ENCODE measurements around the gene LNPK. TPM values are rescaled to one million over a fixed set of nuclear protein-coding genes. Genes with fewer than 3 reads are reported as not detected.
"Not testable (repeated sequence)": the region's sequence is repeated elsewhere in the genome, so short reads cannot be mapped to it uniquely, and the experiment has no call there.

LNPK gene
- total RNA-seq, 1 experiment from 2014 or later = 7.4 TPM

GRCh38 chr2:175981551-175981950 lies 20.5 kb downstream of the LNPK start:
- DNase-seq (ENCODE audit: low spot score) = no peak
- in situ Hi-C loops (cut with HindIII; ENCODE audit: low sequenced_read_pairs) = no loop called here

GRCh38 chr2:175976391-175977157 lies 25.5 kb downstream of the LNPK start:
- in situ Hi-C loops (cut with HindIII; ENCODE audit: low sequenced_read_pairs) = no loop called here
- DNase-seq (ENCODE audit: low spot score) = no peak

- DNase-seq (ENCODE audit: low spot score) = no peak
- in situ Hi-C loops (cut with HindIII; ENCODE audit: low sequenced_read_pairs) = no loop called here
Measured at GRCh38 chr2:175973373-175973772, 28.7 kb downstream of the LNPK start.

GRCh38 chr2:175966839-175967238 lies 35.2 kb downstream of the LNPK start:
- no peak for DNase-seq (ENCODE audit: low spot score)
- in situ Hi-C loops (cut with HindIII; ENCODE audit: low sequenced_read_pairs) = no loop called here

GRCh38 chr2:175965773-175966172 lies 36.3 kb downstream of the LNPK start:
- DNase-seq (ENCODE audit: low spot score) = no peak
- in situ Hi-C loops (cut with HindIII; ENCODE audit: low sequenced_read_pairs) = no loop called here

GRCh38 chr2:175964195-175964594 lies 37.9 kb downstream of the LNPK start:
- in situ Hi-C loops (cut with HindIII; ENCODE audit: low sequenced_read_pairs) = no loop called here
- no peak for DNase-seq (ENCODE audit: low spot score)

GRCh38 chr2:175963171-175963570 lies 38.9 kb downstream of the LNPK start:
- DNase-seq (ENCODE audit: low spot score); in situ Hi-C loops (cut with HindIII; ENCODE audit: low sequenced_read_pairs): not testable (repeated sequence)

GRCh38 chr2:175957845-175958244 lies 44.2 kb downstream of the LNPK start:
- in situ Hi-C loops (cut with HindIII; ENCODE audit: low sequenced_read_pairs) = no loop called here
- DNase-seq (ENCODE audit: low spot score) = no peak

- DNase-seq (ENCODE audit: low spot score) = no peak
- in situ Hi-C loops (cut with HindIII; ENCODE audit: low sequenced_read_pairs) = no loop called here
Measured at GRCh38 chr2:175955136-175955535, 46.9 kb downstream of the LNPK start.

GRCh38 chr2:175950512-175950911 lies 51.6 kb downstream of the LNPK start:
- DNase-seq (ENCODE audit: low spot score) = no peak
- in situ Hi-C loops (cut with HindIII; ENCODE audit: low sequenced_read_pairs) = no loop called here

- no peak for DNase-seq (ENCODE audit: low spot score)
- in situ Hi-C loops (cut with HindIII; ENCODE audit: low sequenced_read_pairs) = no loop called here
Measured at GRCh38 chr2:175948191-175948590, 53.9 kb downstream of the LNPK start.

GRCh38 chr2:175947073-175947472 lies 55.0 kb downstream of the LNPK start:
- in situ Hi-C loops (cut with HindIII; ENCODE audit: low sequenced_read_pairs) = no loop called here
- no peak for DNase-seq (ENCODE audit: low spot score)

- no peak for DNase-seq (ENCODE audit: low spot score)
- in situ Hi-C loops (cut with HindIII; ENCODE audit: low sequenced_read_pairs) = no loop called here
Measured at GRCh38 chr2:175941699-175942098, 60.4 kb downstream of the LNPK start.

- in situ Hi-C loops (cut with HindIII; ENCODE audit: low sequenced_read_pairs) = no loop called here
- DNase-seq (ENCODE audit: low spot score) = no peak
Measured at GRCh38 chr2:175937216-175937615, 64.9 kb downstream of the LNPK start.

GRCh38 chr2:175935289-175936181 lies 66.5 kb downstream of the LNPK start:
- DNase-seq (ENCODE audit: low spot score) = no peak
- in situ Hi-C loops (cut with HindIII; ENCODE audit: low sequenced_read_pairs) = no loop called here

GRCh38 chr2:175932675-175933074 lies 69.4 kb downstream of the LNPK start:
- in situ Hi-C loops (cut with HindIII; ENCODE audit: low sequenced_read_pairs) = no loop called here
- DNase-seq (ENCODE audit: low spot score) = no peak

- in situ Hi-C loops (cut with HindIII; ENCODE audit: low sequenced_read_pairs) = no loop called here
- no peak for DNase-seq (ENCODE audit: low spot score)
Measured at GRCh38 chr2:175931805-175932204, 70.3 kb downstream of the LNPK start.

GRCh38 chr2:175930504-175930903 lies 71.6 kb downstream of the LNPK start:
- no peak for DNase-seq (ENCODE audit: low spot score)
- in situ Hi-C loops (cut with HindIII; ENCODE audit: low sequenced_read_pairs) = no loop called here

- DNase-seq (ENCODE audit: low spot score) = no peak
- in situ Hi-C loops (cut with HindIII; ENCODE audit: low sequenced_read_pairs) = no loop called here
Measured at GRCh38 chr2:175929850-175930249, 72.2 kb downstream of the LNPK start.

- no peak for DNase-seq (ENCODE audit: low spot score)
- in situ Hi-C loops (cut with HindIII; ENCODE audit: low sequenced_read_pairs) = no loop called here
Measured at GRCh38 chr2:175926272-175926671, 75.8 kb downstream of the LNPK start.
